HG03095 (cell line): ENCODE data around the gene CD63.

ENCODE experiments used
- ATAC-seq: cut with Tn5 transposase; IDR thresholded peaks from one replicate; pipeline ENCODE4 v1.9.1; 2021; ENCODE audit warnings: moderate library complexity; ENCODE audit not compliant: unreplicated experiment

CD63 gene

GRCh38 chr12:55741931-55742680, 13.3 kb upstream of the CD63 start:
- ATAC-seq = no peak

GRCh38 chr12:55739025-55739378, 10.2 kb upstream of the CD63 start:
- ATAC-seq = no peak

- ATAC-seq = peak; percentile 79
Observed at GRCh38 chr12:55738123-55739024, 9.6 kb upstream of the CD63 start.

GRCh38 chr12:55737581-55738122, 8.8 kb upstream of the CD63 start:
- no peak for ATAC-seq

- ATAC-seq = no peak
Observed at GRCh38 chr12:55736780-55737580, 8.2 kb upstream of the CD63 start.

- ATAC-seq = no peak
Observed at GRCh38 chr12:55736076-55736475, 7.3 kb upstream of the CD63 start.

GRCh38 chr12:55734595-55734994, 5.8 kb upstream of the CD63 start:
- ATAC-seq = no peak

GRCh38 chr12:55733858-55734257, 5.0 kb upstream of the CD63 start:
- ATAC-seq = no peak

- no peak for ATAC-seq
Observed at GRCh38 chr12:55733021-55733555, 4.3 kb upstream of the CD63 start.

GRCh38 chr12:55732288-55732687, 3.5 kb upstream of the CD63 start:
- ATAC-seq = no peak

- ATAC-seq = peak; percentile 39
Observed at GRCh38 chr12:55729819-55730818, 1.3 kb upstream of the CD63 start.

- peak; percentile 20 for ATAC-seq
Observed at GRCh38 chr12:55728186-55728938, 447 bp downstream of the CD63 start.

- ATAC-seq = no peak
Observed at GRCh38 chr12:55727643-55728185, 1.1 kb downstream of the CD63 start.

GRCh38 chr12:55726971-55727370, 1.8 kb downstream of the CD63 start:
- ATAC-seq = no peak

- no peak for ATAC-seq
Observed at GRCh38 chr12:55725556-55725955, 3.3 kb downstream of the CD63 start.

GRCh38 chr12:55724940-55725309, 3.9 kb downstream of the CD63 start:
- no peak for ATAC-seq

- ATAC-seq = no peak
Observed at GRCh38 chr12:55724226-55724939, 4.4 kb downstream of the CD63 start.
